Neural cell (in vitro differentiated cells): ENCODE data around the gene LYPLAL1. TPM values are rescaled to one million over a fixed set of nuclear protein-coding genes. Genes with fewer than 3 reads are reported as not detected.

Source experiments
- H2AFZ ChIP-seq: fragments of 200-600, 300-800 bp; sonication (generic), shearing (Covaris generic); 2 replicates; pipeline ENCODE4 v1.6.0; 2014; ENCODE audit warnings: low read depth, mild to moderate bottlenecking, antibody characterized with exemption, low read length, moderate library complexity
- H3F3A ChIP-seq: fragments of 200-600 bp; shearing (Covaris generic); 2 replicates; pipeline ENCODE4 v1.6.1; 2016; ENCODE audit warnings: mild to moderate bottlenecking, moderate library complexity, mixed read lengths, antibody characterized with exemption, low read length; ENCODE audit not compliant: insufficient read depth, poor library complexity, severe bottlenecking
- H3K27ac ChIP-seq: fragments of 200-600, 300-800 bp; sonication (generic), shearing (Covaris generic); 2 replicates; pipeline ENCODE4 v1.5.1; 2014; ENCODE audit warnings: mild to moderate bottlenecking, low read length, moderate library complexity
- H3K27me3 ChIP-seq: fragments of 300-800, 200-600 bp; sonication (generic), shearing (Covaris generic); 2 replicates; pipeline ENCODE4 v1.6.0; 2014; ENCODE audit warnings: mild to moderate bottlenecking, low read depth, low read length, moderate library complexity; ENCODE audit not compliant: insufficient read depth
- H3K36me3 ChIP-seq: fragments of 300-800, 200-600 bp; sonication (generic), shearing (Covaris generic); 2 replicates; pipeline ENCODE4 v1.5.1; 2014; ENCODE audit warnings: mild to moderate bottlenecking, antibody characterized with exemption, low read length, moderate library complexity; ENCODE audit not compliant: insufficient read depth
- H3K4me2 ChIP-seq: fragments of 300-800, 200-600 bp; sonication (generic), shearing (Covaris generic); 2 replicates; pipeline ENCODE4 v1.6.0; 2014; ENCODE audit warnings: mild to moderate bottlenecking, low read length
- H3K4me3 ChIP-seq: fragments of 300-800, 200-600 bp; sonication (generic), shearing (Covaris generic); 2 replicates; pipeline ENCODE4 v1.5.1; 2014; ENCODE audit warnings: mild to moderate bottlenecking, low read length, moderate library complexity
- H3K79me2 ChIP-seq: fragments of 200-600 bp; shearing (Covaris generic); replicated peaks from 2 replicates; pipeline ENCODE4 v1.6.0; 2014; ENCODE audit warnings: mild to moderate bottlenecking, low read length, moderate library complexity; ENCODE audit not compliant: insufficient read depth
- H3K9ac ChIP-seq: fragments of 300-800, 200-600 bp; sonication (generic), shearing (Covaris generic); 2 replicates; pipeline ENCODE4 v1.6.1; 2016; ENCODE audit warnings: mild to moderate bottlenecking, low read length, mixed read lengths
- H3K9me2 ChIP-seq: fragments of 200-600 bp; shearing (Covaris generic); 2 replicates; pipeline ENCODE4 v1.6.1; 2016; ENCODE audit warnings: mild to moderate bottlenecking, low read length, mixed read lengths; ENCODE audit not compliant: insufficient read depth
- H3K9me3 ChIP-seq: fragments of 200-600, 300-800 bp; sonication (generic), shearing (Covaris generic); 2 replicates; pipeline ENCODE4 v1.6.1; 2016; ENCODE audit warnings: mild to moderate bottlenecking, mixed run types, low read length, moderate library complexity, mixed read lengths
- H4K20me1 ChIP-seq: fragments of 200-600 bp; shearing (Covaris generic); 2 replicates; pipeline ENCODE4 v1.6.1; 2016; ENCODE audit warnings: mild to moderate bottlenecking, mixed run types; ENCODE audit not compliant: insufficient read depth
- EP300 ChIP-seq: fragments of 450-650 bp; conservative IDR thresholded peaks from 2 replicates; pipeline ENCODE4 v1.6.1; 2014; ENCODE audit warnings: antibody characterized with exemption, mild to moderate bottlenecking, moderate library complexity; ENCODE audit not compliant: poor library complexity, severe bottlenecking
- EZH2 ChIP-seq: fragments of 200-600, 300-800 bp; shearing (Covaris generic), sonication (generic); IDR thresholded peaks from 2 replicates; pipeline ENCODE4 v1.6.1; 2014; ENCODE audit warnings: antibody characterized with exemption, low read length, borderline replicate concordance, mild to moderate bottlenecking; ENCODE audit not compliant: insufficient read depth, poor library complexity, severe bottlenecking
- MXI1 ChIP-seq: fragments of 450-650 bp; conservative IDR thresholded peaks from 2 replicates; pipeline ENCODE4 v1.6.1; 2014; ENCODE audit warnings: antibody characterized with exemption, mild to moderate bottlenecking; ENCODE audit not compliant: poor library complexity, severe bottlenecking
- POLR2AphosphoS5 ChIP-seq: IDR thresholded peaks from 2 replicates; pipeline ENCODE4 v1.6.1; 2012
- RAD21 ChIP-seq: fragments of 450-650 bp; conservative IDR thresholded peaks from 2 replicates; pipeline ENCODE4 v1.6.1; 2014; ENCODE audit warnings: antibody characterized with exemption, mild to moderate bottlenecking, moderate library complexity
- REST ChIP-seq: IDR thresholded peaks from 2 replicates; pipeline ENCODE4 v1.6.1; 2012; ENCODE audit warnings: borderline replicate concordance
- SMC3 ChIP-seq: fragments of 450-650 bp; conservative IDR thresholded peaks from 2 replicates; pipeline ENCODE4 v1.6.1; 2014; ENCODE audit warnings: antibody characterized with exemption, mild to moderate bottlenecking, moderate library complexity; ENCODE audit not compliant: poor library complexity
- TAF1 ChIP-seq: IDR thresholded peaks from 2 replicates; pipeline ENCODE4 v1.6.1; 2012; ENCODE audit warnings: low read depth
- polyA plus RNA-seq: library from polyadenylated mRNA; depleted of rRNA; stranded (reverse); fragments of >200 nt; gene quantifications from 2 replicates; pipeline ENCODE4 v1.2.3, GENCODE V29; 2014
- TF ChIP-seq, protein P1 (sequence below): fragments of 450-650 bp; IDR thresholded peaks from 2 replicates; pipeline ENCODE4 v1.5.1; 2014; ENCODE audit warnings: antibody characterized with exemption, mild to moderate bottlenecking, moderate library complexity; ENCODE audit not compliant: poor library complexity, severe bottlenecking

LYPLAL1 gene
- polyA plus RNA-seq, 1 donor from 2014 or later = 38.1 TPM

- H3K4me3 ChIP-seq = peak overlapping the region; percentile 81
- H4K20me1 ChIP-seq = no peaks in the 10 kb centered on the region
- H3K9ac ChIP-seq = no peak overlapping the region
- H3K79me2 ChIP-seq = peaks cover 14% of the 10 kb centered on the region
- no peaks in the 10 kb centered on the region for H3K27me3 ChIP-seq
- TF ChIP-seq POLR2AphosphoS5 (no peak), SMC3 (no peak), EZH2 (no peak), RAD21 (no peak), REST (no peak), MXI1 (no peak), EP300 (no peak)
- H3K36me3 ChIP-seq = no peaks in the 10 kb centered on the region
- H3F3A ChIP-seq = no peaks in the 10 kb centered on the region
- H3K9me3 ChIP-seq = no peaks in the 10 kb centered on the region
- no peaks in the 10 kb centered on the region for H3K9me2 ChIP-seq
- H2AFZ ChIP-seq = peak overlapping the region; percentile 46
- H3K4me2 ChIP-seq = peak overlapping the region; percentile 15
- H3K27ac ChIP-seq = no peak overlapping the region
Measured at GRCh38 chr1:219173434-219173757, 282 bp upstream of the LYPLAL1 start.

DNA sequence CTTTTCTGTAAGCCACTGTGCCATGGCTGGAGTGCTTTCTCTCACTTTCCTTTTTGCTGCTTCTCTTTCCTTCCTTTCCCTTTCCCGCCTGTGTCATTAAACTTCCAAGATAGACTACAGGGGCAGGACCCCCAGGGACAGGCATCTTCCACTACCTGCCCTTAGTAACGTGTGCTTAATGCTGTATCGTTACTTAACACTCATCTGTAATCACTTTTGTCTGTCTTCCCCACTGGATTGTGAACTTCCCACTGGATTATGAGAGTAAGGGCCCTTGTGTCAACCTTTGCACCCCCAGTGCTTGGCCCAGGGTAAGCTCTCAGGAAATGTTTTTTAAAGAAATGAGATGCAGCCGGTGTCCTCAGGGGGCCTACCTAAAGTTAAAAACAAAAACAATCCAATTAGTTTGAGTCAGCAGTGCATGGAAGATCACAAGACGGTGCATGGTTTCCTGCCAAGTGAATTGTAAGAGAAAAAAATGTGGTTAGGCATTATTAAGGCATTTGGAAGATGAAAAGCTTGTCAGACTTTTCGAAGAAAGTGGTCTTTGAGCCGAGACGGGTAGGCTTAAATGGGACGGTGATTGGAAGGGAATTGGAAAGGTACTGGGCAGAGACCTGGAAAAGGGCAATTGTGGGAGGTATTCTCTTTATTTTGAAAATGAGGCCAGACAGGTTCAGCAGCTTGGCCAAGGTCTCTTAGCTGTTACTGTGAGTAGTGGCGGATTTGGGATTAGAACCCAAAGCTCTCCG lies 958 bp downstream of the LYPLAL1 start:
- Histone ChIP-seq H3K9ac (peak overlapping the region; percentile 85), H3K27ac (peak overlapping the region; percentile 73), H3K27me3 (no peaks in the 10 kb centered on the region), H3K4me2 (peak overlapping the region; percentile 38), H3K9me3 (no peaks in the 10 kb centered on the region), H3K79me2 (peaks cover 14% of the 10 kb centered on the region), H4K20me1 (no peaks in the 10 kb centered on the region), H2AFZ (peak overlapping the region; percentile 97), H3K4me3 (peak overlapping the region; percentile 81), H3K36me3 (no peaks in the 10 kb centered on the region), H3K9me2 (no peaks in the 10 kb centered on the region), H3F3A (no peaks in the 10 kb centered on the region)
- TF ChIP-seq POLR2AphosphoS5 (no peak), SMC3 (no peak), TAF1 (no peak), RAD21 (no peak), EZH2 (no peak), EP300 (no peak), REST (no peak), MXI1 (no peak)
- TF ChIP-seq, protein P1, sequence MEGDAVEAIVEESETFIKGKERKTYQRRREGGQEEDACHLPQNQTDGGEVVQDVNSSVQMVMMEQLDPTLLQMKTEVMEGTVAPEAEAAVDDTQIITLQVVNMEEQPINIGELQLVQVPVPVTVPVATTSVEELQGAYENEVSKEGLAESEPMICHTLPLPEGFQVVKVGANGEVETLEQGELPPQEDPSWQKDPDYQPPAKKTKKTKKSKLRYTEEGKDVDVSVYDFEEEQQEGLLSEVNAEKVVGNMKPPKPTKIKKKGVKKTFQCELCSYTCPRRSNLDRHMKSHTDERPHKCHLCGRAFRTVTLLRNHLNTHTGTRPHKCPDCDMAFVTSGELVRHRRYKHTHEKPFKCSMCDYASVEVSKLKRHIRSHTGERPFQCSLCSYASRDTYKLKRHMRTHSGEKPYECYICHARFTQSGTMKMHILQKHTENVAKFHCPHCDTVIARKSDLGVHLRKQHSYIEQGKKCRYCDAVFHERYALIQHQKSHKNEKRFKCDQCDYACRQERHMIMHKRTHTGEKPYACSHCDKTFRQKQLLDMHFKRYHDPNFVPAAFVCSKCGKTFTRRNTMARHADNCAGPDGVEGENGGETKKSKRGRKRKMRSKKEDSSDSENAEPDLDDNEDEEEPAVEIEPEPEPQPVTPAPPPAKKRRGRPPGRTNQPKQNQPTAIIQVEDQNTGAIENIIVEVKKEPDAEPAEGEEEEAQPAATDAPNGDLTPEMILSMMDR = no peak
